ENCODE data around the gene FXYD6.

Gene FXYD6

DNA sequence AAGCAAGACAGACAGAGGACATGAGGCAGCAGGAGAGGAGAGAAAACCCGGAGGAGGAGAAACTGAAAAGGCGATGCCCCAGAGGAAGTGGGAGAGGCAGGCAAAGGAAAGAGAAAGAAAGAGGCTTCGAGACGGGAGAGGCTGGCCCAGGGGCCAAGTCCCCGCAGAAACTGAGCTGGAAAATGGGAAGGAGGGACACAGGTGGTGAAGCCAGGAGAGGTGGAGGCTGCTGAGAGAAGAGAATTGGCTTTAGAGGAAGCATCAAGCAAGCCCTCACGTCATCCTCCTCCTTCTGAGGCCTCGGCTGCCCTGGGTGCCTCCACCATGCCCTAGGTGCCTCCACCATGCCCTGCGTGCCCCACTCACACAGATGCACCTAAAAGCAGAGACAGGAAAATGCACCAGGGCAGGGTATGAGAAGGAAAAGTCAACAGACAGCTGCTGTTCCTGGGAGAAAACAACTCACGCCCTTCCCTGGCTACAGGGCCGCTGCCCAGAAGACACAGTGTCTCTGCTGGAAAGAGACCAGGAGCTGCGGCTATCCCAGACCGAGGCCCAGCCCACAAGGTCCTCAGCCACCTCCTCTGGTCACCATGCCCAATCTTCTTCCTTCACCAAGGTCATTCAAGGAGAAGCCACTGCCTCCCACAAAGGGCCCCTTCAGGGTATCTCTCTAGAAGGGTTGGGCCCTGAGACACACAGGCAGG, 14.3 kb downstream of the FXYD6 start:
- Histone ChIP-seq H3K4me3 (ENCODE audit: low read length) (no peak overlapping the region), H3K9me3 (ENCODE audit: control insufficient read depth, low read depth, low read length) (no peaks in the 10 kb centered on the region), H3K27ac (ENCODE audit: low read length) (no peak overlapping the region), H3K4me1 (ENCODE audit: control insufficient read depth, low read depth, low read length) (peaks cover 11% of the 10 kb centered on the region), H3K36me3 (ENCODE audit: control insufficient read depth, low read depth, low read length) (no peaks in the 10 kb centered on the region), H3K27me3 (ENCODE audit: control insufficient read depth, insufficient read depth, low read length) (no peaks in the 10 kb centered on the region), H3K9ac (ENCODE audit: low read length) (no peak overlapping the region)

GRCh38 chr11:117861151-117862018, 15.1 kb downstream of the FXYD6 start:
- H3K9me3 ChIP-seq (ENCODE audit: control insufficient read depth, low read depth, low read length), result no peaks in the 10 kb centered on the region
- H3K9ac ChIP-seq (ENCODE audit: low read length), result no peak overlapping the region
- no peak overlapping the region for H3K4me3 ChIP-seq (ENCODE audit: low read length)
- no peaks in the 10 kb centered on the region for H3K27me3 ChIP-seq (ENCODE audit: control insufficient read depth, insufficient read depth, low read length)
- peaks cover 11% of the 10 kb centered on the region for H3K4me1 ChIP-seq (ENCODE audit: control insufficient read depth, low read depth, low read length)
- no peaks in the 10 kb centered on the region for H3K36me3 ChIP-seq (ENCODE audit: control insufficient read depth, low read depth, low read length)
- no peak overlapping the region for H3K27ac ChIP-seq (ENCODE audit: low read length)

DNA sequence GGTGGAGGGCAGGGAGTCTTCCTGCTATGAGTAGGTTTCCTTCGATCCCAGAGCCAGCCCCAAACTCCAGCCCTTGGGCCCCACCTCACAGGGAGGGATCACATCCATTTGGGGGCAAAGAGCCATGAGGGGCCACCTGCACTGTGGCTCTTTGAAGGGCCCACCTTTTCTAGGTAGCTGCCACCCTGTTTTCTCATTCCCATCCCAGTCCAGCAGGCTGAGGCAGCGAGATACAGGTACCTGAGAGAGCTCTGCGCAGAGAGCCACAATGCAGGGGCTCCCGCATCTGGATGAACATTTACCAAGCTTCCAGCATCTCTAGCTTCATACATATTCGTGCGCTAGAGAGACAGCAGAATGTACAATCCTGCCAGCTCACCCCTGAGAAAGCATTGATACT, 16.3 kb downstream of the FXYD6 start:
- H3K9ac ChIP-seq (ENCODE audit: low read length), result no peak overlapping the region
- H3K4me3 ChIP-seq (ENCODE audit: low read length), result no peak overlapping the region
- no peaks in the 10 kb centered on the region for H3K27me3 ChIP-seq (ENCODE audit: control insufficient read depth, insufficient read depth, low read length)
- no peaks in the 10 kb centered on the region for H3K36me3 ChIP-seq (ENCODE audit: control insufficient read depth, low read depth, low read length)
- H3K4me1 ChIP-seq (ENCODE audit: control insufficient read depth, low read depth, low read length), result peaks cover 11% of the 10 kb centered on the region
- H3K9me3 ChIP-seq (ENCODE audit: control insufficient read depth, low read depth, low read length), result no peaks in the 10 kb centered on the region
- H3K27ac ChIP-seq (ENCODE audit: low read length), result no peak overlapping the region

- Histone ChIP-seq H3K9me3 (ENCODE audit: control insufficient read depth, low read depth, low read length) (no peaks in the 10 kb centered on the region), H3K27ac (ENCODE audit: low read length) (no peak overlapping the region), H3K4me1 (ENCODE audit: control insufficient read depth, low read depth, low read length) (peaks cover 11% of the 10 kb centered on the region), H3K4me3 (ENCODE audit: low read length) (no peak overlapping the region), H3K36me3 (ENCODE audit: control insufficient read depth, low read depth, low read length) (no peaks in the 10 kb centered on the region), H3K27me3 (ENCODE audit: control insufficient read depth, insufficient read depth, low read length) (no peaks in the 10 kb centered on the region), H3K9ac (ENCODE audit: low read length) (no peak overlapping the region)
These were observed 16.9 kb downstream of the FXYD6 start for GRCh38 chr11:117859488-117860112.

GRCh38 chr11:117859061-117859460, 17.4 kb downstream of the FXYD6 start:
- Histone ChIP-seq H3K9ac (ENCODE audit: low read length) (no peak overlapping the region), H3K27me3 (ENCODE audit: control insufficient read depth, insufficient read depth, low read length) (no peaks in the 10 kb centered on the region), H3K9me3 (ENCODE audit: control insufficient read depth, low read depth, low read length) (no peaks in the 10 kb centered on the region), H3K27ac (ENCODE audit: low read length) (no peak overlapping the region), H3K4me1 (ENCODE audit: control insufficient read depth, low read depth, low read length) (peaks cover 11% of the 10 kb centered on the region), H3K4me3 (ENCODE audit: low read length) (no peak overlapping the region), H3K36me3 (ENCODE audit: control insufficient read depth, low read depth, low read length) (no peaks in the 10 kb centered on the region)

DNA sequence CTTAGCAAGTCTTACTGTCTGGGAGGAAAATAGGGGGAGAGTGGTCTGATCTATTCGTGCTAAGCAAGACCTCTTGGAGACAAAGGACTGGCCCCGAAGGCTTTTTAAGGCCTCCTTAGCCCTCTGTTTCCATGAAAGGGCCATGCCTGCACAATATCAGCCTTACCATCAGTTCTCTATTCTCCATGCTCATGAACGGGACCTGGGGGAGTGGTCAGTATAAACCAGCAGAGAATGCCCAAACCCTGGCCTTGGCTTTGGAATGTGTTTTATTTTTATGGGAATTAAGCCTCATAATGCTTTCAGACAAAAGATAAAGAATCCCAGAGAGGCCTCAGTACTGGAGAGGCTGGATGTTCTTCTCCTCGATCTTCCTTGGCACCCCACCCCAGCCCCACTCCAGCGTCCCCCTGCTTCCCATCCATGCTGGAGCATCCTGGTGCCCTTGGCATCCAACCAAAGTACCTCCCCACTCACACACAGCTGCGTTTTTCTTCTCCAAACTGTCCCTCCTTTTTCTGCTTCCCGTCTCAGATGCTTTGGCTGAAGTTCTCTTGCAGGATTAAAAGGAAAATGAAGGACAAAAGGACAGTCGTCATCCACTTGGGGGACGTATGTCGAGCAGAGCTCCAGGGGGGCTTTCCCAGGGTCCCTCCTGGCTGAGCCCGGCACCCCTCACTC, 18.6 kb downstream of the FXYD6 start:
- H3K4me1 ChIP-seq (ENCODE audit: control insufficient read depth, low read depth, low read length), result peaks cover 11% of the 10 kb centered on the region
- H3K9ac ChIP-seq (ENCODE audit: low read length), result no peak overlapping the region
- H3K36me3 ChIP-seq (ENCODE audit: control insufficient read depth, low read depth, low read length), result no peaks in the 10 kb centered on the region
- H3K4me3 ChIP-seq (ENCODE audit: low read length), result no peak overlapping the region
- H3K27ac ChIP-seq (ENCODE audit: low read length), result no peak overlapping the region
- no peaks in the 10 kb centered on the region for H3K27me3 ChIP-seq (ENCODE audit: control insufficient read depth, insufficient read depth, low read length)
- H3K9me3 ChIP-seq (ENCODE audit: control insufficient read depth, low read depth, low read length), result no peaks in the 10 kb centered on the region

DNA sequence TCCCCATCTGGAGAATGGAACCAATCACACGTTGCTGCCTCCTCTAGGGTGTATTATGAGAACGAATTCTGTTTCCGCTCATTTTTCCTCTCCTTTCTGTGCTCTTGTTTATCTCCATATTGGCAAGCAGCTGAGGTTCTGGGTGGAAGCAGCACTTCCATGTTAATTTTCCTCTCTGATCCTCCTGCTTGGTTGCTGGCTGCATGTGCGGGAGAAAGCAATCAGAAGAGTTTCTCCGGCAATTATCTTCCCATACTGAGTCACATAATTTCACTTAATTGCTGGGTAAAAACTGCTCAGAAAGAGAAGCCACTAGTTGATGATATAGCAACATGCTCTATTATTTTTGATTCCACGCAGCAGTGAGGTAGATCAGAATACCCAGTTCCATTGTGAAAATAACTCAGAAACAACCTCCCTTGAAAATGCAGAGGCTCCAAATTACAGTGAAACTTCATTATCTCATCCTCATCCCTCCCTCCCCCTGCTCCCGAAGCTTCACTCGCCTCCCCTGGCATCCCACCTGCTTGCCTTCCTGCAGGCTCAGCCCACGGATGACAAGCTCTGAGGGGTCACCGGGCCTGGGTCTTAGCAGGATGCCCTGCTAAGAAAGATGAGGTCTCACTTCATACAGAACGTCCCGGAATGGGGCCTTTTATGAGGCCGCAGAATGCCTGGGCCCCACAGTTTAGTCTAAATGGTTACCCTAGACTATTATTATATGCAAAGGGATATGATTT, 20.4 kb downstream of the FXYD6 start:
- no peak overlapping the region for H3K27ac ChIP-seq (ENCODE audit: low read length)
- no peak overlapping the region for H3K4me3 ChIP-seq (ENCODE audit: low read length)
- no peak overlapping the region for H3K9ac ChIP-seq (ENCODE audit: low read length)
- no peaks in the 10 kb centered on the region for H3K36me3 ChIP-seq (ENCODE audit: control insufficient read depth, low read depth, low read length)
- peaks cover 13% of the 10 kb centered on the region for H3K4me1 ChIP-seq (ENCODE audit: control insufficient read depth, low read depth, low read length)
- H3K27me3 ChIP-seq (ENCODE audit: control insufficient read depth, insufficient read depth, low read length), result no peaks in the 10 kb centered on the region
- H3K9me3 ChIP-seq (ENCODE audit: control insufficient read depth, low read depth, low read length), result peaks cover 3% of the 10 kb centered on the region

GRCh38 chr11:117855186-117855845, 21.1 kb downstream of the FXYD6 start:
- H3K36me3 ChIP-seq (ENCODE audit: control insufficient read depth, low read depth, low read length), result no peaks in the 10 kb centered on the region
- no peak overlapping the region for H3K4me3 ChIP-seq (ENCODE audit: low read length)
- no peak overlapping the region for H3K27ac ChIP-seq (ENCODE audit: low read length)
- H3K27me3 ChIP-seq (ENCODE audit: control insufficient read depth, insufficient read depth, low read length), result no peaks in the 10 kb centered on the region
- H3K9me3 ChIP-seq (ENCODE audit: control insufficient read depth, low read depth, low read length), result peaks cover 3% of the 10 kb centered on the region
- H3K9ac ChIP-seq (ENCODE audit: low read length), result no peak overlapping the region
- peaks cover 9% of the 10 kb centered on the region for H3K4me1 ChIP-seq (ENCODE audit: control insufficient read depth, low read depth, low read length)

DNA sequence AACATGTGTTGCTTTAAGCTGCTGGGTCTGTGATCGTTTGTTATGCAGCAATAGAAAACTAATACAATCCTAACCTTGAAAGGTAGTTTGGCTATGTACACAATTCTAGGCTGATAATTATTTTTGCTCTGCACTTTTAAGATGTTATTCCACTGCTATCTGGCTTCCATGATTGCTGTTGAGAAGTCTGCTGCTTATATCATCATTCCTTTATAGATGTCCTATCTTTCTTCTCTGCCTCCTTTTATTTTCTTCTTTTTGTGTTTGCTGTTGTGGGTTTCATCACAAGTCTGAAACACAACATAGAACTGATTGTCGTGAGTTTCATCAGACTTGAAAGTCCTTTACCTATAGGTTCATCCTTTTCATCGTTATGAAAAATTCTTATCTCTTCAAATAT, 24.1 kb downstream of the FXYD6 start:
- Histone ChIP-seq H3K27ac (ENCODE audit: low read length) (no peak overlapping the region), H3K9ac (ENCODE audit: low read length) (no peak overlapping the region), H3K4me1 (ENCODE audit: control insufficient read depth, low read depth, low read length) (peaks cover 9% of the 10 kb centered on the region), H3K27me3 (ENCODE audit: control insufficient read depth, insufficient read depth, low read length) (no peaks in the 10 kb centered on the region), H3K36me3 (ENCODE audit: control insufficient read depth, low read depth, low read length) (no peaks in the 10 kb centered on the region), H3K9me3 (ENCODE audit: control insufficient read depth, low read depth, low read length) (peaks cover 3% of the 10 kb centered on the region), H3K4me3 (ENCODE audit: low read length) (no peak overlapping the region)

GRCh38 chr11:117851852-117852251, 24.6 kb downstream of the FXYD6 start:
- H3K27ac ChIP-seq (ENCODE audit: low read length), result no peak overlapping the region
- H3K36me3 ChIP-seq (ENCODE audit: control insufficient read depth, low read depth, low read length), result no peaks in the 10 kb centered on the region
- H3K9me3 ChIP-seq (ENCODE audit: control insufficient read depth, low read depth, low read length), result peaks cover 3% of the 10 kb centered on the region
- H3K9ac ChIP-seq (ENCODE audit: low read length), result no peak overlapping the region
- H3K27me3 ChIP-seq (ENCODE audit: control insufficient read depth, insufficient read depth, low read length), result no peaks in the 10 kb centered on the region
- H3K4me1 ChIP-seq (ENCODE audit: control insufficient read depth, low read depth, low read length), result peaks cover 9% of the 10 kb centered on the region
- H3K4me3 ChIP-seq (ENCODE audit: low read length), result no peak overlapping the region
